GM21360 (cell line): Measurements from ENCODE around the gene OPCML.

ENCODE experiments used
- ATAC-seq: cut with Tn5 transposase; IDR thresholded peaks from one replicate; pipeline ENCODE4 v1.9.1; 2021; ENCODE audit warnings: mild to moderate bottlenecking, moderate library complexity; ENCODE audit not compliant: unreplicated experiment

OPCML gene

DNA sequence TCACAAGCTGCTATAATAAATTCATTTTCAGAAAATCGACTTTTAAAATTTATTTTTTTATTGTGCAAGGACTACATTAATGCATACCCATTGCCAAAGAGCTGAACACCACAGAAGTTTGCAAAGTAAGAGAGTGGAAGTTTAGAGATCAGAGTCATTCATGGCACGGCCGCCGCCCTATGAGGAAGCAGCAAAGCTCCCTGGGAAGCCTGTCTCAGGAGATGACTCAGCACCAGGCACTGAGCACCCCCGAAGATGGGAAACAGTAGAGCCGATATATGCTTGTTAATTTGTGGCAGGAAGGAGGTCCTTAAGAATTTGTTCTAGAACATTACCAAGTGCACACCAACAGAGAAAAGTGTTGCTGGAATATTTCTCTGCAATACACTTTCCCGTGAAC is 693.7 kb downstream of the OPCML start:
- no peak for ATAC-seq

DNA sequence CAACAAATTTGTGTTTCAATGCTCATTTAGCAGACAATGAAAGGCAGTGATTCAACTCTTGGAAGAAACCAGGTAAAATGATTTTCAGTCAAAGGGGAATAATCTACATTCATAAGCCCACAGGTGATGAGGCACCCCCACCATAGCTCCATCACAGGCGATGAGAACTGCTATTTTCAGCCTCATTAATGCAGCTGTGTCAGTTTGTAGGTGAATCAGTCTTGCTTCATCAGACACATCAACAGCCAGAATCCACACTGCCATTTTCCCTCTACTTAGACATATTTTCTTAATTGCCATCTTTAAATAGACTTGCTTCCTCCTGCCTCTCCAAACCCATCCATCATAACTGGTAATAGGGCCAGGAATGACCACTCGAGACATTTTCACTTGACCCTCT is 701.0 kb downstream of the OPCML start:
- ATAC-seq = no peak

DNA sequence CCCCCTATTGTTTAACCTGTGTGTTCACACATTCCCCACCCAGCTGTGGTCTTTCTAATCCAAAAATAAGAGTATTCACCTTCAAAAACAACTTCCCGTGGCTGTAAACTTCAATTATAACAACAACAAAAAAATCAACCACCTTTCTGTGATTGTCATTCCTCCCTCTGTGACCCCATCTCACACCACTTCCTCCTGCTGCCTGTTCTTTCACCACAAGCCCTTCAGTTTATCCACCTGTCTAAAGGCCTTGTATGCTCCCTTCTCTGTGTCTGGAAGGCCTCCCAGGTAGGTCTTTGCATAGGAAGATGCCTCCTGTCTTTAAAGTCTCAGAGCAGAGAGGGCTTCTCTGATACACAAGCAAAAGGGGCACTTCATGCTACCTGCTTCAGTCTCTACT is 707.7 kb downstream of the OPCML start:
- ATAC-seq = no peak

DNA sequence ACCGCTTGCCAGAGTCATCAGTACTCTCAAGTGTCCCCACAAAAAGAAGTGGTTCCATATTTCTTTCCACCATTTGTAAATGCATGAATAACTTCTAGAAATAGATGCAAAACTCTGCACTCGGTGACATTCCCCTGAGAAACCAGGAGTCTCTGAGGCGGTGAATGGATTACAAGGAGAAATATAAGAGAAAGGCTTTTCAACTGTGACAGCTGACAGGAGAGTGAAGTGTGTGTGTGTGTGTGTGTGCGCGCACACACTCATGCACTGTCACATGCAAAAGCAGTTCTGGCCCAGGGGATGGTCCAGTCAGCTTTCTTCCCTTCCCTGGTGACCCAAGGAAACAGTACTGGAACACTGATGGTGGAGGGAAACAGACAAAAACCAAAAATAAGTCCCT is 710.0 kb downstream of the OPCML start:
- ATAC-seq = no peak

DNA sequence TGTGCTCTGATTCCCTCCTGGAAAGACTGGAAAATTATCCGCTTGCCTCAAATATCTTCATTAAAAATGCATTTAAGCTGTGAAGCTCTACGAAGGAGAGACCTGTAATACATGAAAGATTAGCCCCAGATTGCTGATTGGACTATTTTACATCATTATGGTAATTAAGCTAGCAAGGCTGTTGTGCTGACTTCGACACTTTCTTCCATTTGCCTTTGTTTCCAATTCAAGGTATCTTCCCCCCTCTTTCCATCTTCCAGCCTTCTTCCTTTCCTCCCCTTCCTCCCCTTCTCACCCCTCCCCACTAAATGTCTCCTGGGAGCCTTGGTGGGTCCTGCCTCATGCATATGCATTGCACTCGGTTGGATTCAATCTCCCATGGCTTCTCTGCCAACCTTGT is 710.8 kb downstream of the OPCML start:
- no peak for ATAC-seq

DNA sequence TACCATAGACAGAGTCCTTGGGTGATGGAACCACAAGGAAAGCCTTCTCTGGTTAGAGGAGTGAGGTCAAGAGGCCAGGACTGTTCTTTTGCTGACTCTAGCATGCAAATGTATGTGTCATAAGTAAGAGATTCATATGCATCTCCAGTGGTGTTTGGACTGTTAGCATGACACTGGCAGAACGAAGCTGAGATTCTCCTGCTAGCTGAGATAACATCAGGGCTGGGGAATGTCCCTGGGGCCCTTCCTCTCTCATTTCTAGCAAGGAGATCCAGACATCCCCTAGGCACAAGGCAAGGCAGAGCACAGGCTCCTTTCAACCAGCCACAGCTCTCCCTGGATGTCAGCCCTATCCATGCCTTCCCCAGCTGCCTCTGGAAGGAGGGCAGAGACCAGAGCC is 711.3 kb downstream of the OPCML start:
- no peak for ATAC-seq

DNA sequence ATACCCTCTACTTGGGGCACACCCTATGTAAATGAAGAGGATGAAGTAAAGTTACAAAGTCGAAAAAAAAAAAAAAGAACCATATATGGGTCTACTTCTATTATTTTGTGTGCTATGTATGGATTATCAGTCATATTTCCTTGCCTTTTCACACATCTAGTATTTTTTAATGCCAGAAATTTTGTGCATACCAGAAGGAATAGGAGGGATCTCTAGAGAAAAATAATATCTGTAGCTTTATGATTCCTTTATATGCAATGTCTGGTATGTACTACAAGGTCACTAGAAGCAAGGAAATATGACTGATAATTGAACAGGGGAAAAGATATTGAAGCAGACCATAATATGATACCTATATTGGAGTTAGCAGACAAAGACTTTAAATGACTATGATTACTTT is 713.4 kb downstream of the OPCML start:
- ATAC-seq = no peak

DNA sequence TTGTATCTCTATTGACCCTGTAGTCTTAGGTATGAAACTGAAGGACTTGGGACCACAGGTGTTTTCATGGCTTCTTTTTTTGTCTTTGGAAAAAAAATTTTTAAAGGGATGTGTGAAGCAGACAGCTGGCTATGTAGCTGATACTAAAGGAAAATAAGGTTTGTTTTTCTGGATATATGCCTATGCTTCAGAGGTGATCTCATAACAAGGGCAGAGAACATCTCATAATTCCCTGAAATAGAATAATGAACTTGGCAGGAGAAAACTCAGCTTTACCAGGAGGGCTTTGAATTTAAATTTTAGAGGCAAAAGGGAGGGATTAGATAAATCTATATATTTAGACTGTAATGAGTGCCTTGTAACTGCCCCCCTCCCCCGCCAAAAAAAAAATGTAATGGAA is 714.9 kb downstream of the OPCML start:
- no peak for ATAC-seq

DNA sequence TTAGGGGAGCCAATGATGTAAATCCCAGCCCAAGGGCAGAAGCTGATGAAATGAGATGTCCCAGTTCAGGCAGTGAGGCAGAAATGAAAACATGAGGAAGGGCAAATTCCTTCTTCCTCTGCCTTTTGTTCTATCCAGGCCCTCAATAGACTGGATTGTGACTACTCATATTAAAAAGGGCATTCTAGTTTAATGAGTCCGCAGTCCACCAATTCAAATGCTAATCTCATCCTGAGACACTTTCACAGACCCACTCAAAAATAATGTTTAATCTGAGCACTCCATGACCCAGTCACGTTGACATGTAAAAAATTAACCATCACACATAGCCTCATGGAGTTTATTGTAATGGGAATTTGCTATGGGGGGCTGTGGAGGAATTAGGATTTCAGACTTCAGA is 717.9 kb downstream of the OPCML start:
- no peak for ATAC-seq

DNA sequence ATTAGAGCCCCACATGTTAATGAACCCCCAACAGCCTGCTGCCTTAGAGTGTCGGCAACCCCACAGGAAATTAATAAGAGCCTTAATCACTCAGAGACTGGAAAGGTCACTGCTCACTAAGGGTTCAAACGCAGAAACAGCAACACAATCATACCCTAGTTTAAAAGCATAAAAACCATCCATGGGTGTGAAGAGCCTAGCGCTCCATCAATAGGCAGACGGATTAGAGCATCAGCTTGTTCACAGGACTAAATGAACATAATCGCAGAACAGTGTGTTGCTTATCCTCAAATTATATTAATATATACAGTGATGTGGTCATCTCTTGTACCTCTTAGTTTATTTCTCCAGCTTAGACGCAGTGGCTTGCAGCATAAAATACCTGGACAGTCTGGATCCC is 720.7 kb downstream of the OPCML start:
- no peak for ATAC-seq

DNA sequence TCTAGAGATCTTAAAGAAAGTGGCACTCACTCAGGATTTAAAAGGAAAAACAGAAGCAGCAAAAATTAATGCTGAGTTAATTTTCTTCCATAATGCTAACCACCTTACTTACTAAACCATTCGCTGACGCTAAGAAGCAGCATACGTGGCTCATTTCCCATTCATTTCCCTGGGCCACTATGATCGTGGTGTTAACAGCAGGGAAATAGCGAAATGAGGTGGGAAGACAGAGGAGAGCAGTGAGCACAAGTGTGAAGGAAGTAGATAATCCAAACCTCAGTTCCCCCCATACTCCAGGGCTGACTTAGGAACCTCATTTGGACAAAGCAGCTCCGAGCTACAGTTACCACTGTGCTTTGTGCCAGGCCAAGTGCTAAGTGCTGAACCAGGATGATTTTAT is 723.2 kb downstream of the OPCML start:
- ATAC-seq = no peak

DNA sequence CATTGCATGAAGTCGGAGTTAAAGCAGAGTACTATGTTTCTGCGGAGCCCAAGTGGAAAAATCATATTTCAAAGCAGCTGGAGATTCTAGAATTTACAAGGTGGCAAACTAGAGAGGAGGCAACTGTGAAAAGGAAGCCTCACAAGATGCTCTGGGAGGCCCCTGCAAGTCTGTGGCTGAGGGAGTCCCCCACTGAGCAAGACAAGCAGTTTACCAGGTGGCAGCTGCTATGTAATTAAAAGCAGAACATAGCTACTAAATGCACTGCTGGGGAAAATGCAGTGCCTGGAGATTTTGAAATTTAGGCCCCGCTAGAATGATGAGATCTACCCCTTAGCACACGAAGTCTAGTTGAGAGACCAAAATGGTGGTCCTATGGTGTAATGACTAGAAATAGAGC is 728.0 kb downstream of the OPCML start:
- no peak for ATAC-seq

DNA sequence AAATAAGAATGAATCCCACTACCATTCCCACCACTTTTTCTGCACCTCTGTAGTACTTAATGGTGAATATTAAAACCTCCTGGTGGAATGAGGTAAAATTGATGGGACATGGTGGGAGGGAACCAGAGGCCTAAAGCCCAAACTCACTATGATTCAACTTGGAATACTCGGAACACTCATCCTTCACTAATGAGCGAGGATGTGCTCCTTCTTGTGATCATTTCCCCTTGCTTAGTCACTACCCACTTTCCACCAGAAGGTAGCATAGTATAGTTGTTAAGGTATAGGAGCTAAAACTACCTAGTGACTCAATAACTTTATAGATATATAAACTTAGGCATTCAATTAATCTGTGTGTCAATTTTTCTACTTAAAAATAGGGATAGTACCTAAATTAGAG is 728.9 kb downstream of the OPCML start:
- ATAC-seq = no peak

DNA sequence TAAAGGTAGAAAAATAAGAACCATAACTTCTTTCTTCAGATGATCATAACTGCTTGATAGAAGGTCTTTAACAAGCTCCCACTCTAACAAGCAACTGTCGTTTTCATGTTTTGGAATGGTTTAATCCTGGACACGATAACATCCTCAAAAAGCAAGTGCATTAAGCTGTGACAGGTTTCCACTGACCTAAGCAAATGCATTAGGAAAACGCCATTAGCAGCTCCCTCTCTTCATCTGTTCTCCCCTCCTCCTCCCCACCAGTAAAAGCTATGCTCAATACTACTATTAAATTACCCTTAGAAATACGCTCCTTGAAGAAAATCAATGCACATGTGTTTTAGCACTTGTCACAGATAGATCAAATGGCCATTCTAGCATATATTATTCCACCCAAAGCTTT is 729.4 kb downstream of the OPCML start:
- ATAC-seq = no peak

DNA sequence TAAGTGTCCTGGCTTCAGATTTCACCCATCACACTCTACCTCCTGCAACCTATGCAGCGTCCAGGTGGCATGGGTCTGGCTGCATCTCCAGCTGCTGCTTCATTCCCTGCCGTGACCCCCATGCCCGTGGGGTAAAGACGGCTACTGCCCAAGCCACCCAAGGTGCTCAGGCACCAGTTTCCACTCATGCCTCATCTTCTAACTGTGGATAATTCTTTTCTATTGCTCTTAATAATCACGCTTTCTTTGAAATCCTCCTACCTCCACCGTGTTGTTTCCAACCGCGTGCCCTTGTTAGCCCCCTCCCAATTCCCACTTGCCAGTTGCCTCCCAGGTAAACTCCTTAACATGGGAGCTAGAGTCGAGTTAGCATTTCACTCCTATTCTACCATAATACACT is 738.5 kb downstream of the OPCML start:
- ATAC-seq = no peak

DNA sequence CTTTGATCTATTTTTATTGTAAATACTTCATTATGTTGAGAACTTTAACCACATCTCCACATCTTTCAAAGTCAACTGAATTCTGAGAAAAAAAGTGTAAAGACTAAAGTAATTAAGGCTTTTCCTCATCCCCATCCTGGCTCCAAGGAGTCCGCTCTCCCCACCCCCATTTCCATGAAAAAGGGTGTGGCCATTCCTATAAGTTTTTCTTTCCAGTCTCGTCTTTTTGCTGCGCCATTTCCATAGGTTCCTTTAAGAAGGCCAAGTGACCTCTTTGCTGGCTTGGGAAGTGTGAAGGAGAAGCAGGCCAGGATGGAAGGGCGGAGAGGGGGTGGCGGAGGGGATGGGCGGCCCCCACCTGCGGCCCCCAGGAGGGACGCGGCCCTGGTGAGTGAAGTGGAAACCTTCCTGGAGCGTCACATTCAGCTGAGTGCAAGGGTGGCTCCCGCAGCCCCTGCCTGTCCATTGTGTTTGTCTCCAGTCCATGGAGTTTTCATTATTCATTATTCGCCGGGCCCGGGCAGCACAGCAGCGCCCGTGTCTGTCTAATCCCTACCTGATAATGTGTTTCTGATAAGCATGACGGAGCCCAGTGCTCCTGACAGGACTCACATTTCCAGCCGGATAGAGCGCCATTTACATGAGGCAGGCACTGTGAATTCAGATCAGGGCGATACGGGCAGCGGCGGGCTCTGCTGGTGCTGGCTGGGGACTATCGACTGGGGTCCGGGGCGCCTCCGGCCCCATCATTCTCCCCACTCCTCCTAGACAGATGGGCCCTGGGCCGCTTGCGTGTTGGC is 739.8 kb downstream of the OPCML start:
- no peak for ATAC-seq

DNA sequence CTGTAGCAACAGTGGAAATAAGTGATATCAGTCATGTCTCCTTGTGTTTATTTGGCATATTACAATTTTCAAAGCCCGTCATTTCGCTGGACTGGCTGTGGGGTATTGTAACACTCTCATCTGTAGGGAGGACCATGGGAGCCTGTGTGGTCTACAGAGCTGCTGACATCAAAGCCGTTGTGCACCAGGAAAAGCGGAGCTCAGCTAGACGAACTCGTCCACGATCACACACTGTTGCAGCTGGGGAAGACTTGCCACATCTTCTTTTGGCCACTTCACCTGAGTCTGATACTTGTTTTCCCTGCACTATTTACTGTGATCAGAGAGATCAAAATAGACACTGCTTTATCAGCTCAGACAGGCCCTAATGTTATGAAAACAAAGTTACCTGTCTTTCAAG is 741.3 kb downstream of the OPCML start:
- ATAC-seq = no peak

DNA sequence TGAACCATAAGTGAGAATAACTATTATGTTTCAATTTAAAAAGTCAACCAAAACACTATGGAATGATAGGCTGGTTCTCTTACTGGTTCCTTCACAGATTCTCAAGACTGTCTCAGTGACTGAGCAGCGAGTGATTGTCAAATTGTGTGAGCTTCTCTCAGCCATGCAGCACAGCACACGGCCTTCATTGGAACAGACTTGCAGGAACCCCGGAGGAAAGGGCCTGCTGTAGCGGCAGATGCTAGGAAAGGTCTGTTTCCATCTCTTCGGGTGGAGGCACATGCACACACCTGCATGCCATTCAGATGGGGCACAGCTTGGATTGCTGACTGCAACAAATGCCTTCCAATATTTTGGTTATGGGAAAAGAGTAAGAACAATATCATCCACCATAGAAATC is 741.8 kb downstream of the OPCML start:
- ATAC-seq = no peak

DNA sequence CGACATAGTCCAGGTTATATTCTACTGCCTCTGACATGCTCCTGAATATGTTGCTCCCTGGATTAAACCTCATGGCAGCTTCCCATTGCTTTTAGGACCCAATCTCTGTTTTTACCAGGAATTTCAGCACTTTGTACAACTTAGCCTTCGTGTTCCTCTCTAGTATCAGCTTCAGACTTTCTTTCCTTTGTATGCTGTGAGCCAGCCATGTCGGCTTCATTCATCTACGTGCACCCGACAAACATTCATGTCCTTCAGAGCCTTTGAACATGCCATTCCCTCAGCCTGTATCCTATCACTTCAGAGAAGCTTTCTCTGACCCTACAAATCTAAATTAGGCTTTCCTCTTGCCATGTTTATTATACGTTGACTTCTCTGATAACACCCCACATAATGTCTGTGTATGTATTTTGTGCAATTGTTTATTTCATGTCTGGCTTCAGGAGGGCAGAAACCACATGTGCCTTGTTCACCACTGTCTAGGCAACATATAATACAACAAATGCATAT is 743.4 kb downstream of the OPCML start:
- no peak for ATAC-seq

DNA sequence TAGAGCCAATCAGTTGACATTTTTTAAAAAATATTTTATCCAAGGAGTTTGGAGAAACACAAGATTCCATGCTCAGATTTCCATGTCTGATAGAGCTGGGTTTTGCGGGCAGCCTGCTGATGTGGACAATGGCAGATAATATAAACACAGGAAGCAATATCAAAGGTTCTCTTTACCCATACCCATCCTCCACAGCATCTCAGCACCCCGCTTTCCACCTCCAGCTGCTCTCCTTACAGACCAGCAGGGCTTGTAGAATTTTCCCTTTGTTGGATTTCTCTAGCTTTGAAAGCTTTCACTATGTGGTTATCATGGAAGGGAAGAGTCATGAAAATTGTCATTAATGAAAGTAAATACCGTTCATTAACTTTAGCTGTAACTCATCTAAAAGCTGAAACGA is 746.4 kb downstream of the OPCML start:
- ATAC-seq = no peak

DNA sequence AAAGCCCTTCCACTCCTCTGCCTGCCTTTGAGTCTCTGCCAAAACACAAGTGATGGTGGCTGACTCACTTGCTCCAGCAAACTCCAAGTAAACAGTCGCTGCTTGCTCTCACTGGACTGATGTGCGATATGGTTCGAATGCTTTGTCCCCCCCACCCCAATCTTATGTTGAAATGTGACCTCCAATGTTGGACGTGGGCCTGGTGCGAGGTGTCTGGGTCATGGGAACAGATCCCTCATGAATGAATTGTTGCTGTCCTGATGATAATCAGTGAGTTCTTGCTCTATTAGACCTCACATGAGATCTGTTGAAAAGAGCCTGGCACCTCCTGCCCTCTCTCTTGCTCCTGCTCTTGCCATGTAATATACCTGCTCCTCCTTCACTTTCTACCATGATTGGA is 747.9 kb downstream of the OPCML start:
- ATAC-seq = no peak

DNA sequence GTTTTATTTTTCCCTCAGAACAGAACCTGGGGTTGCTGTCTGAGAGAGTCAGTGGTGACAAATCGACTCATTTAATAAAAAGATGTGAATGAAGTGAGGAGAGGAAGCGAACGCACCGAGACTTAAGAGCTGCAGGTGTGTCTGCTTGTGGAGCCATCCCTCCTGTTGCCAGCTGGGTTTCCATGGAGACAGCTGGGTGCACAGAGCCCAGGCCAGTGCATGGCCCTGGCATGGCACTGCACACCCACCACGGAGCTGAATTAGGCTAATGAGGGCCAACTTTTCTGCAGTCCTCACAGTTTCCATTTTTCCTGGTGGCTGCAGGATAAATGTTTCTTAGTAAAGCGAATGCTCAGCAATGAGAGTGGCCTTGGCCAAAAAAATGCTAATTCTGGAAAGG is 750.2 kb downstream of the OPCML start:
- no peak for ATAC-seq

DNA sequence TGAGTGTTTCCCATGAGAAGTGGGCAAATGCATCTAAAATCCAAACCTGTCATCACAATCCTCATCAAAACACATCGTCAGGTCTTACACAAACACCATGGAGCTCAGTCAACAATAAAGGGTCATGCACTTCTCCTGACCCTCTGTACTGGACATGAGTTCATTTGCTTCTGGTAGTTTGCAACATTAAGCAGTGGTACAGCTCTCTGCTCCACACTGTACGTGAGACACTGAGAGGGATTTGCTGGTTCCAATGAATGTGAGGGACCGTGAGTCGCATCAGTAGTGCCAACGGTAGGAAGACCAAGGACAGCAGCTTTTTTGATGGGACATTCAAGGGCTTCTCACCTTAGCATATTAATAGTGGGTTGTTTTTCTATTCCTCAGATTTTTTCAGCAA is 752.3 kb downstream of the OPCML start:
- ATAC-seq = no peak
